Activated CD8-positive, alpha-beta memory T cell treated with anti-CD3 and anti-CD28 coated beads for 4 hours (primary cell): ENCODE data around the gene DDX28.
"Not testable (repeated sequence)": the region's sequence is repeated elsewhere in the genome, so short reads cannot be mapped to it uniquely, and the experiment has no call there.

Source experiments
- DNase-seq, 2 donors: peaks; one replicate each; pipeline ENCODE4 v3.0.0-alpha.2; 2020; ENCODE audit warnings: low read depth in 2 of 2

DDX28 gene

DNA sequence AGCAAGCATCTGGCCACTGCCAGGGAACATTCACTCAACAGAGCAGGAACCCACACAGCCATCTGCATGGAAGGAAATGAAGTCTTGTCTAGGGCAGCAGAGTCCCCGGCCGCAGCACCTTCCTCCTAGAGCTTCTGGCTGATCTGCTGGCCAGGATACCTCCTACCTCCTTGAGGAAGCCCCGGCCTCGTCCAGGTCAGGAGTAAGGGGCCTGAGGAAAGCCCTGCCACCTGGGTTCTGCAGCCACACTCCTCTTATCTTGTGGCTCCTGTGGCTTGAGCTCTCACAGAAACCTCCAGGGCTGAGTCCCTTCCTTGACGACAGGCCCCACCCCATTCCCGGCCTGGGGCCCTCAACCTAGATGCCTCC, 29.0 kb downstream of the DDX28 start:
- not testable (repeated sequence) for DNase-seq

DNA sequence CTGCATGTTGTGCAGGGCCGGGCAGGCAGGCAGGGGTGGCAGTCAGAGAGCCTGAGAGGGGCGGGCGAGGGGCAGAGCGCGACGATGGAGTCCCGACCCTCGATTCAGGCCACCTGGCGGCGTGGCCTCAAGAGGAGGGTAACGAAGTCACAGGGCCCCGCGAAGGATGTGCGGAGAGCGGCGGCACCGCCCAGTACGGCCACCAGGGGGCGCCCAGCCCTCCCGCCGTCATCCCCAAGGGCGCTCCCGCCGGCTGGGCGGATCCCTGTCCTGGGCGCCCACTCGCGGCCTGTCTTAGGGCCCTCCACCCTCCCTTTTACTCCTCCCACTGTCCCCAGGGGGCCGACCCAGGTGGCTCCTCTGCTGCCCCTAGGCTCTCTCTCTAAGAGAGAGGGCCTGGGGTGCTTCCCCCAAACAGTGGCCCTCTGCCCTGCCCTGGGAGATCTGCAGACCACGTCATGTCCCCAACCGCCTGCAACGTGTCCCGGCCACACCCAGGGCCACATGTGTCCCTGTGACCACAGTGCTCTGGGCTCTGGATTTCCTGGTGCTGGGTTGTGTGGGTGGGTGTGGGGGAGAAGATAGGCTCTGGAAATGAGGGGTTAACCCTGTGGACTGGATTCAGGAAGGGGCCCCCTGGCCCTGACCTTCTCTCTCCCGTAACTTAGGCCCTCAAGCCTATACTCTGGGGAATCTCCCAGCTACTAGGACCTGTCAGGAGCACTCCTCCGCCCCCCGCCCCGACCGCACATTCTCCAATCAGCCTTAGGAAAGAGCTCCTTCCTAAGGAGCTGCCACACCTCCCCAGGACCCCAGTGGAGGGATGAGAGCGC, 29.6 kb downstream of the DDX28 start:
- peak; percentile 54 to 56 for DNase-seq

DNA sequence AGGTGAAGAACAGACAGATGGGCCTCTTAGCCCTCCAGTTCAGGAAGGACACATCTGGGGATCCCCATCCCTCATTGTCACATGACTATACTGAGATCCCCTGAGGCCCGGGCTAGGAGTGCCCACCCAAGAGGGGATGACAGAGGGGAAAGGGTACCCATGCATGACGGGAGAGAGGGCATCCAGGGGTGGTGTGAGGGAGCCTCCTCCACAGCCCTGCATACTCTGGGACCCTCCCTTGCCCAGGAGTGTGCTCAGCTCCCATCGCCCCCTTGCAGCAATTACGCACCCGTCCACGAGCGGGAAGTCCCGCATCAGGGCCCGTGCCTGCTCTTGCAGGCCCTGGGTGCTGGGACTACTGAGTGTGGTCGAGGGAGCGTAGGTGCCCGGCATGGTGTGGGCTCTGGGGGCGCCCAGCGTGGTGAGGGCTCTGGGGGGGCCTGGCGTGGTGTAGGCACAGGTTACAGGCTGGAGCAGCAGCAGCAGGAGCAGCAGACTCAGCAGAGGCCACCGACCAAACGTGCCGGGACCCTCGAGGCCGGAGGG, 30.3 kb downstream of the DDX28 start:
- DNase-seq = no peak

DNA sequence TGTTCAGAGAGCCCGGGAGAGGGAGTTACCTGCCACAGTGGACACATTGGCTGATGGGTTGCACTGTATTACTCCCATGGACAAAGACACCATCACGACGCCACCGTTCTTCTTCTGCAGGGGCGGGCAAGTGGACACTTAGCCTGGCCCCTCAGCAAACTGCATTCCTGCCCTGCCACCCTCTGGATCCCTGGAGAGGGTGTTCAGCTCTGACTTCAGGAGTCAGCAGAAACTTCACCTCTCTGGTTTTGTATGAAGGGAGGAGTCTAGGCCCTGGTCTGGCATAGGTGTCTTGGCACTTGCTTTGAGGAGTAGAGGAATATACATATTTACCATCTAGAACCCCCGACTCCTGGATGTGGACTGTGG, 33.0 kb downstream of the DDX28 start:
- DNase-seq = no peak

DNA sequence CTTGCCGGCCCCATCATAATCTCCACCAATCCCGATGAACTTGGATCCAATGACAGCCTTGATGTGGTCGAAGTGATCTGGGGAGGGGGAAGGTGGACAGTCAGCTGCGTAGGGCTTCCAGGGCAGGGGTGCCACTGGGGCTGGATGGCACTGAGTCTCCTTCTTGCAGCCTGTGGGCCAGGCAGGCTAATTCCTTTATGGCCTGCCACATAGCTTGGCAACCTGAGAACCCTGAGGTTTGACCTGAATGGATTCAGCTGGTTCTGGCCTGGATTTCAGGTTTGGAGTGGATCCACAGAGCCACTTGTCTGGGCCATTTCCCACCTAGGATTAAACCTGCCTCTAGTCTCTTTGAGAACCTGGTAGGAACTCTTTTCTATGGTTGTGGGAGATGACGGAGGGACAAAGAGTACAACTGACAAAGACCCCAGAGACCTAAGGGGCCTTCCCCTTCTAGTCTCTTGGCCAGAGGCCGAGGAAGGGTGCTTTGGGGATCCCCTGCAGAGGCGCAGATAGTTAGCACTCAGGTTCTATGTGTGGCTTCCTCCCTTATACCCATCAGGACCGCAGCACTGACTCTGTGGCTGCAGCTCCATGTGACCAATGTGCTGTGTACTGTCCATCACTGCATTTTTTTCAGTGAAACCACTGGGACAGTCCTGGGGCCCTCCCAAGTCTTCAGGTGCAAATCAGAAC, 33.6 kb downstream of the DDX28 start:
- no peak for DNase-seq

DNA sequence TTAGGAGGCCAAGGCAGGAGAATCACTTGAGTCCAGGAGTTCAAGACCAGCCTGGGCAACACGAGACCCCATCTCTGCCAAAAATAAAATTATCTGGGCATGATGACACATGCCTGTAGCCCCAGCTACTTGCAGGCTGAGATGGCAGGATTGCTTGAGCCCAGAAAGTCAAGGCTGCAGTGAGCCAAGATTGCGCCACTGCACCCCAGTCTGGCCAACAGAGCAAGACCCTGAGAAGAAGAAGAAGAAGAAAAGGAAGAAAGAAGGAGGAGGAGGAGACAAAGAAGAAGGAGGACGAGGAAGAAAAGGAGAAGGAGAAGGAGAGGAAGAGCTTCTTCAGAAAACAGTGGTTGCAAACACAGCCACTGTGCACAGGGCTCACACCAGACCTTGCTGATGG, 34.4 kb downstream of the DDX28 start:
- no peak for DNase-seq

DNA sequence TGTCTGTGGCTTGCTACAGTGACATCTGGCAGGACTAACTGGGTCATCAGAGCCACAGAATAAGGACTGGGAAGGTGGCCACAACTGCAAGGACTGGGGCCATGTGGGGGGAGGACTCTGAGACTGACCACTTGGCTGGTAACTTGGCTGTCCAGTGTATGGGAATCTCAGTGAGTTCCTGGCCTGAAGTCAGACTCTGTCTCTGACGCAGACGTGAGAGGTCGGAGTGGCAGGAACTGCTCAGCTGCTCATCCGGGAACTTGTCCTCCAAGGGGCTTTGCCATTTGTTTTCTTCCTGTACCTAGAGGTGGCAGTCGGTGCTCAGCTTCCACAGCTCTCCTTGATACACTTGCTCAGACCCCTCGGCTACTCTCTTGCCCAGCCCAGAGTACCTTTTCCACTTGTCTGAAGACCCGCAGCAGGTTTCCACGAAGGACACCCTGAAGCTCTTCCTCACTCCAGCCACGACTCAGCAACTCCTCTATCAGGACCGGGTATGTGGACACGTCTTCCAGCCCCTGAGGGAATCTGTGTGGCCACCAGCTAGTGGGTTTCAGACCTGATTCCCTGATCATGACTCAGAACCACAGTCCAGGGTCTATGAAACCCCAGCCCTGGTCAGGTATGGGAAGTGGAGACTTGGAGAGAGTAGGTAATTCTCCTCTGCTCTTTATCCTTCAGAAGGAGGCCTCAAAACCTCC, 35.4 kb downstream of the DDX28 start:
- no peak for DNase-seq

DNA sequence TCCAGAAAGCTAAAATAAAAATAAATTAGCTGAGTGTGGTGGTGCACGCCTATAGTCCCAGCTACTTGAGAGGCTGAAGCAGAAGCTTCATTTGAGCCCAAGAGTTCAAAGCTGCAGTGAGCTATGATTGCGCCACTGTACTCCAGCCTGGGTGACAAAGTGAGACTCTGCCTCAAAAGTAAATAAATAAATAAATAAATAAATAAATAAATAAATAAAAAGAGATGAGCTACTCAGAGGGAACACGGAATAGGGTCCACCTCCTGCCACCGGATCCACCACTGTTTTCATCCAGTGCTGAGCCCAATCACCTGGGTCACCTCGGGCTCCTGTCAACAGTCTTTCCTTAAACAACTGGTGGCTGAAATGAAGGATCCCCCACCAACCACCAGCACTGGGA, 36.1 kb downstream of the DDX28 start:
- no peak for DNase-seq

DNA sequence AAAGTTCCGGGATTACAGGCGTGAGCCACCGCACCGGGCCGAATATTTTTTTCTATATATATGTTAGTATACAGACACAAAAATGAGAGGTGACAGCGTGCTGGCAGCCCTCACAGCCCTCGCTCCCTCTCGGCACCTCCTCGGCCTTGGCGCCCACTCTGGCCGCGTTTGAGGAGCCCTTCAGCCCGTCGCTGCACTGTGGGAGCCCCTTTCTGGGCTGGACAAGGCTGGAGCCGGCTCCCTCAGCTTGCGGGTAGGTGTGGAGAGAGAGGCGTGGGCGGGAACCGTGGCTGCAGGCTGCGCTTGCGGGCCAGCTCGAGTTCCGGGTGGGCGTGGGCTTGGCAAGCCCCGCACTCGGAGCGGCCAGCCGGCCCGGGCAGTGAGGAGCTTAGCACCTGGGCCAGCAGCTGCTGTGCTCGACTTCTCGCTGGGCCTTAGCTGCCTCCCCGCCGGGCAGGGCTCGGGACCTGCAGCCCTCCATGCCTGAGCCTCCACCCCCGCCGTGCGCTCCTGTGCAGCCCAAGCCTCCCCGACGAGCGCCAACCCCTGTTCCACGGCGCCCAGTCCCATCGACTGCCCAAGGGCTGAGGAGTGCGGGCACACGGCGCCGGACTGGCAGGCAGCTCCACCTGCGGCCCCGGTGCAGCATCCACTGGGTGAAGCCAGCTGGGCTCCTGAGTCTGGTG, 40.9 kb downstream of the DDX28 start:
- DNase-seq = no peak

DNA sequence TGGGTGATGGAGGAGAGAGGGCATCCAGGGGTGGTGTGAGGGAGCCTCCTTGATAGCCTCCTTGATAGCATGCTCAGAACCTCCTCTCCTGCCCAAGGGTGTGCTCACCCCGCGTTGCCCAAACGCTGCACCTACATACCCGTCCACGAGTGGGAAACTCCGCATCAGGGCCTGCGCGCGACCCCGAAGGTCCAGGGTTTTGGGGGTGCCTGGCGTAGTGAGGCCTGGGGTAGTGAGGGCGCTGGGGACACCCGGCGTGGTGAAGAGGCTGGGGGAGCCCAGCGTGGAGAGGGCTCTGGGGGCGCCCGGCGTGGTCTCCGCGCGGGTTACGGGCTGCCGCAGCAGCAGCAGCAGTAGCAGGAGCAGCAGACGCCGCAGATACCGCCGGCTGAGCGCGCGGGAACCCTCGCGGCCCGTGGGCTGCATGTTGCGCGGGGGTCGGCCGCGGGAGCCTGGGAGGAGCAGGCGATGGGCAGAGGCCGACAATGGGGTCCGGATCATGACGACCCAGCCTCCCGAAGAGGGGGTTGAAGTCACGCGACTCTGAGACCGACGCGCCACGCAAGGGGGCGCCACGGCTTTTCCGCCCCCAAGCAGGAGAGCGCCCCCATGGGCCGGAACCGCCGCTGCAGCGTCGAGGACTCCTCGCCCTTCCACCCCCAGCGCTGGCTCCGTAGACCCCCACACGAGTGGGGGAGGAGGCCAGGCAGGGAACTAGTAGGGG, 42.9 kb downstream of the DDX28 start, which contains the start of gene DPEP3:
TSS of gene DPEP3 (minus strand) at position 545 of the 724 bp plus-strand sequence. CDS start at position 426, 119 bp downstream.
- DNase-seq = no peak

DNA sequence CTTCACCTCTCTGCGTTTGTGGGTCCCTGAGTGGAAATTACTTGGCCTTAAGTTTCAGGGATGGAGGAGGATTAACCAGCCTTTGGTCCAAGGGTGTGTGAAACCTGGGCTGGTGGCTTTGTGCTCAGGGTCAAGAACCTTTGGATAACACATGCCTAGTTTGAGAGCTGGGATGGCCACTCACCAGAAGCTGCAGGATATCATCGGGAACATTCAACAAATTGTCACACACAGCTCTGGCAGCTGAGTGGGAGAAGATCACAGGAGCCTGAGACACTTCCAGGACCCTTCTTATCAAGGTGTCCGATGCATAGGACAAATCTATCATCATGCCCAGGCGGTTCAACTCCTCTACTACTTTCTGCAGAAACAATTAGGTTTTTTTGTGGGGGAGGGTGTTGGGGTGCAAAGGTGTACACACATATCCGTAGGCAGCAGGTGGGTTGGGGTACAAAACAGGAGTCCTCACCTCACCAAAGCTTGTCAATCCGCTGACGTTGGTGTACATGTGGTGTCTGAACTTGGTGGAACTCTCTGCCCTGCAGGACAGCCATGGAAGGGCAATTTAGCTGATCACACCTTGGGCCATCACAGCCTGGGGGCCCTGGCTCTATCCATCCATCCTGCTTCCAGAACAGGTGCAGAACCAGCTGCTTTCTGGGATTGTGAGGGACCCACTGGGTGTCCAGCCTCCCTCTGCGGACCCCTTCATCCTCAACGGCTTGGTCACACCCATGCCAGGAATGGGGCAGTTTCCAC, 45.4 kb downstream of the DDX28 start:
- DNase-seq = no peak

DNA sequence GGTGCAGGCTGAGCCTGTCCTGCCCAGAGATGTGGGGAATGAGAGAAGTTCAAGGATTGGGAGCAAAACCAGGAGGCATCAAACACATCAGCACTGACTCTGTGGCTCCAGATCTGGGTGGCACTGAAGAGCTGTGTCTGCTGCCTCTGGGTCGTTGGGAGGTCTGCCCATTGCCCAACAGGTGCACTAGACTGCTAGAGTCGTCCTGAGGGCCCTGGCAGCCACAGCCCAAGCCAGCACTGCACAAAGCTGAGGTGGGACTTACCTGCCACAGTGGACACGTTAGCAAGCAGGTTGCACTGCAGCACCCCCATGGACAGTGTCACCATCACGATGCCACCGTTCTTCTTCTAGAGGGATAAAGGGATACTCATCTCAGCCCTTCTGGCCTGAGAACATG, 46.0 kb downstream of the DDX28 start:
- DNase-seq = no peak

DNA sequence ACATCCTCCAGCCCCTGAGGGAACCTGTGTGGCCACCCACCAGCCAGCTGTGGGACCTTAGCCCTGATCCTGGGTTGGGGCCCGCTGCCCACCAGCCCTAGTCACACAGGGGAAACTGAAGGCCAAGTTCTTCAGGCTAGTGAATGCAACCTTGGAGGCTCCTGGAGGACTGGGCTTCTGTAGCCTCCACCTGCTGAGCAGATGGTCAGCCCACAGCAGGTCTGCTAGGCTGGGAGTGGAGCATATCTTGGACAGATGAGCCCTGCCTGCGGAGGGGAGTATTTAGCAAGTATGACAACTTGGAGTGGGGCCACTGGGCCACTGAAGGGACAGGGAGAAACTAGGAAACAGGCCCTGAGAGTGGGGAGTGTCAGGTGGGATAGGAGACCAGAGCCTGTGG, 46.8 kb downstream of the DDX28 start:
- DNase-seq = no peak

DNA sequence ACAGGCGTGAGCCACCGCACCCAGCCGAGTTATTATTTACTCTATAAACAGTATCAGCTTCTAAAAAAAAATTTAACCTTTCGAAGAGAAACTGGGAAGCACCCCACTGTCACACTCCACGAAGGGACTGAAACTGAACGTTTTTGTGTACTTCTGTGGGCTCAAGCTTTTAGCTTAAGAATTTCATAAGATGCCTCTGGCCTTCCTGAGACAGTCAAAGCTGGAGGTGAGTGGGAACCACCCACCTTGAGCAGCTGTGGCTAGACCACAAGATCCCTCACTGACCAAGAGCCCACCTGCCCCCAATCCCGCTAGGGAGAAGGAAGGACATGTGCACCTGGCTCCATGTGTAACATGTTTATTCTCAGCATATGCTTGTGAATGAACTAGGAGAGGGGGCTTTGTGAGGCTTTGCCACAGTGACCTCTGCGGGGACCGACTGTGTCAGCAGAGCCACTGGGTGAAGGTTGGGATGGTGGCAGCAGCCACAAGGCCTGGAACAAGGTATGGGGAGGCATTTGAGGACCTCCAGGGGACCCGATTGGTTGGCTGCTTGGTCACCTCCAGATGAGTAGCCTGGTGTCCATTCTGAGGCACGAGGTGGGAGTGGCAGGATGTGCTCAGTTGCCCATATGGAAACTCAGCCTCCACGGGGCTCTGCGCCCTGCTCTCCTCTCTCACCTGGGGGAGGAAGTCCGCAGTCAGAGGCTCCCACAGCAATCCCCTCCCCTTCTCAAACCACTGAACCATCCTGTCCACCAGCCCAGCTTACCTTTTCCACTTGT, 47.5 kb downstream of the DDX28 start:
- no peak for DNase-seq

DNA sequence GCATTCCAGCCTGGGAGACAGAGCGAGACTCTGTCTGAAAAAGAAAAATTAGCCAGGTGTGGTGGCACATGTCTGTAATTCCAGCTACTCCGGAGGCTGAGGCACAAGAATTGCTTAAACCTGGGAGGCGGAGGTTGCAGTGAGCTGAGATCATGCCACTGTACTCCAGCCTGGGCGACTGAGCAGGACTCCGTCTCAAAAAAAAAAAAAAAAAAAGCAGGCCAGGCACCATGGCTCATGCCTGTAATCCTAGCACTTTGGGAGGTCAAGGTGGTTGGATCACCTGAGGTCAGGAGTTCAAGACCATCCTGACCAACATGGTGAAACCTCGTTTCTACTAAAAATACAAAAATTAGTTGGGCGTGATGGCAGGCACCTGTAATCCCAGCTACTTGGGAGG, 50.7 kb downstream of the DDX28 start:
- DNase-seq = not testable (repeated sequence)

DNA sequence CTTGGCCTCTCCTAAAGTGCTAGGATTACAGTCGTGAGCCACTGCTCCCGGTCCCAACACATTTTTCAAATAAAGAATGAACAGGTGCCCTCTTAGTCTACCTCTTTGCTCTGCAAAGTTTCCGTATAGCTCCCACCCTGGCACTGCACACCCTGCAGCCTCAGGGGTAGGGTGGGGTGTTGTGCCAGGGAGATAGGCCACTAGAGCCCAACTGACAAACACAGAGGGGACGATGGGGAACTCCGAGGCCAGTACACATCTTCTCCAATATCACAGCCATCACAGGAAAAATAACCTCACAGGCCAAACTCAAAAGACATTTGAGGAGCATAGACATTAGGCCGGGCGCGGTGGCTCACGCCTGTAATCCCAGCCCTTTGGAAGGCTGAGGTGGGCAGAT, 51.9 kb downstream of the DDX28 start:
- no peak for DNase-seq
